HepG2 (cell line): ENCODE results near the gene PPP1R14D. TPM values are rescaled to one million over a fixed set of nuclear protein-coding genes. Genes with fewer than 3 reads are reported as not detected.

Source experiments
- ATAC-seq: fragments of 200-7000 bp; cut with Tn5 transposase; 3 replicates; pipeline ENCODE4 v1.9.1; 2020; ENCODE audit warnings: mild to moderate bottlenecking, moderate library complexity
- BruUV-seq: library from RNA; stranded (reverse); fragments of 400-500 nt; replicated peaks from 2 replicates; lab custom pipeline; 2021; lab: Mats Ljungman, UMichigan
- CTCF ChIA-PET: fragments of 300-600 bp; formaldehyde crosslinking; extraction: SDS; loops from one replicate; lab custom pipeline; 2021; ENCODE audit warnings: low total read pairs, inconsistent platforms, low intra/inter-chr PET ratio; lab: Yijun Ruan, JAX
- POLR2A ChIA-PET: fragments of 350-600 bp; sonication (Branson Sonifier 250); formaldehyde crosslinking; loops from one replicate; lab custom pipeline; 2020; ENCODE audit warnings: antibody characterized with exemption, inconsistent platforms; lab: Yijun Ruan, JAX
- DNase-seq: peaks from one replicate; pipeline ENCODE4 v3.0.0-alpha.2; 2015; ENCODE audit warnings: low spot score
- FAIRE-seq: peaks from 3 replicates; lab custom pipeline; 2011; peaks lifted over from hg19 to GRCh38; lab: Jason Lieb, UNC
- H2AFZ ChIP-seq: one replicate; pipeline ENCODE4 v1.6.1; 2011; ENCODE audit warnings: low read length, inconsistent platforms
- H3K27ac ChIP-seq: fragments of 300-600 bp; 3 replicates; pipeline ENCODE4 v1.8.0; 2011; ENCODE audit warnings: mixed run types, mild to moderate bottlenecking, mixed read lengths, low read length, inconsistent platforms; ENCODE audit not compliant: insufficient read depth; ENCODE audit errors: extremely low read length
- H3K27me3 ChIP-seq, 2 experiments: fragments of 200-600 bp in 1 of 2; 2 replicates in 1 of 2; 3 replicates in 1 of 2; pipeline versions ENCODE4 v1.6.0 to v1.8.0; 2011; ENCODE audit warnings: low read length in 2 of 2, mild to moderate bottlenecking in 2 of 2, moderate library complexity in 2 of 2, inconsistent platforms in 1 of 2; ENCODE audit not compliant: insufficient read depth in 2 of 2, control insufficient read depth in 1 of 2
- H3K36me3 ChIP-seq, 2 experiments: fragments of 200-600 bp in 1 of 2; replicated peaks in 1 of 2; 2 replicates in 1 of 2; 3 replicates in 1 of 2; pipeline versions ENCODE4 v1.5.1 to v1.8.0; 2011; ENCODE audit warnings: low read length in 2 of 2, inconsistent platforms in 1 of 2; ENCODE audit not compliant: insufficient read depth in 2 of 2, control insufficient read depth in 1 of 2
- H3K4me1 ChIP-seq: 2 replicates; pipeline ENCODE4 v1.5.1; 2012; ENCODE audit warnings: low read length, inconsistent platforms; ENCODE audit not compliant: insufficient read depth
- H3K4me2 ChIP-seq: 2 replicates; pipeline ENCODE4 v1.6.0; 2011; ENCODE audit warnings: low read depth, low read length, inconsistent platforms
- H3K4me3 ChIP-seq, 3 experiments: fragments of 200-600 bp in 1 of 3; sonication (generic), shearing (Covaris generic) in 1 of 3; replicated peaks in 1 of 3; 2 replicates each; pipeline ENCODE4 v1.5.1; 2011 to 2016; ENCODE audit warnings: low read length in 3 of 3, inconsistent platforms in 2 of 3, low read depth in 2 of 3, mild to moderate bottlenecking in 2 of 3, control low read depth in 1 of 3, mixed read lengths in 1 of 3; ENCODE audit not compliant: insufficient read depth in 1 of 3
- H3K79me2 ChIP-seq: one replicate; pipeline ENCODE4 v1.6.1; 2011; ENCODE audit warnings: low read length, inconsistent platforms; ENCODE audit not compliant: insufficient read depth
- H3K9ac ChIP-seq: 2 replicates; pipeline ENCODE4 v1.6.0; 2011; ENCODE audit warnings: mild to moderate bottlenecking, low read depth, low read length, inconsistent platforms; ENCODE audit not compliant: insufficient read depth
- H3K9me3 ChIP-seq: 2 replicates; pipeline ENCODE4 v1.5.1; 2012; ENCODE audit warnings: mild to moderate bottlenecking, low read length
- H4K20me1 ChIP-seq: 2 replicates; pipeline ENCODE4 v1.6.0; 2011; ENCODE audit warnings: inconsistent platforms, mild to moderate bottlenecking, low read length, moderate library complexity; ENCODE audit not compliant: insufficient read depth
- BCL3 ChIP-seq: sonication (generic); formaldehyde crosslinking; IDR thresholded peaks from 2 replicates; pipeline ENCODE4 v1.5.1; 2020; ENCODE audit warnings: mild to moderate bottlenecking, missing genetic modification reagents, moderate library complexity
- CENPX ChIP-seq: sonication (generic); formaldehyde crosslinking; IDR thresholded peaks from 2 replicates; pipeline ENCODE4 v1.9.0; 2021; ENCODE audit warnings: mild to moderate bottlenecking, missing genetic modification reagents, moderate library complexity
- CHD4 ChIP-seq: fragments of 200-600 bp; sonication (generic); IDR thresholded peaks from 2 replicates; pipeline ENCODE4 v1.7.0; 2017; ENCODE audit warnings: mild to moderate bottlenecking, low read length, borderline replicate concordance
- CREB1 ChIP-seq, 2 experiments: fragments of 450-650 bp in 1 of 2; IDR thresholded peaks; 2 replicates each; pipeline ENCODE4 v1.6.1; 2016 to 2017; ENCODE audit warnings: control low read depth in 1 of 2, mild to moderate bottlenecking in 1 of 2, missing compliant biosample characterization in 1 of 2, missing genetic modification characterization in 1 of 2
- FOXK1 ChIP-seq: sonication (generic); formaldehyde crosslinking; IDR thresholded peaks from 2 replicates; pipeline ENCODE4 v1.4.0; 2020; ENCODE audit warnings: low read depth, missing genetic modification reagents, borderline replicate concordance
- PAWR ChIP-seq: sonication (generic); formaldehyde crosslinking; IDR thresholded peaks from 2 replicates; pipeline ENCODE4 v1.4.0; 2020; ENCODE audit warnings: missing genetic modification reagents, mild to moderate bottlenecking, borderline replicate concordance
- STAT6 ChIP-seq: sonication (generic); formaldehyde crosslinking; IDR thresholded peaks from 2 replicates; pipeline ENCODE4 v1.4.0; 2020; ENCODE audit warnings: missing genetic modification reagents, mild to moderate bottlenecking, borderline replicate concordance
- TBX3 ChIP-seq: fragments of 450-650 bp; IDR thresholded peaks from 2 replicates; pipeline ENCODE4 v1.6.1; 2017; ENCODE audit warnings: antibody characterized with exemption, mild to moderate bottlenecking, inconsistent platforms, borderline replicate concordance
- ZBTB46 ChIP-seq: sonication (generic); formaldehyde crosslinking; IDR thresholded peaks from 2 replicates; pipeline ENCODE4 v1.4.0; 2020; ENCODE audit warnings: mild to moderate bottlenecking, missing genetic modification reagents, borderline replicate concordance
- ZBTB8A ChIP-seq: sonication (generic); formaldehyde crosslinking; IDR thresholded peaks from 2 replicates; pipeline ENCODE4 v1.4.0; 2020; ENCODE audit warnings: mild to moderate bottlenecking, low read depth, missing genetic modification reagents, borderline replicate concordance
- ZFP62 ChIP-seq: sonication (generic); formaldehyde crosslinking; IDR thresholded peaks from 2 replicates; pipeline ENCODE4 v1.4.0; 2020; ENCODE audit warnings: missing genetic modification reagents
- ZNF629 ChIP-seq: sonication (generic); formaldehyde crosslinking; conservative IDR thresholded peaks from 2 replicates; pipeline ENCODE4 v1.5.0; 2020; ENCODE audit warnings: missing genetic modification reagents
- WGBS: methylation state at CpG from one replicate; pipeline ENCODE4 v1.1.6; 2017; ENCODE audit warnings: low lambda C conversion rate; 5-methylcytosine and 5-hydroxymethylcytosine counted together
- in situ Hi-C: cut with HindIII; loops from 2 replicates; pipeline ENCODE4 v1.10.0; 2017; ENCODE audit warnings: low pct_unique_long_range_greater_than_20kb; ENCODE audit not compliant: extremely low pct_ligation_motif_present
- intact Hi-C: fragments of 100-400 bp; cut with micrococcal nuclease; formaldehyde crosslinking; loops from one replicate; pipeline ENCODE4 v1.10.0; 2022; ENCODE audit not compliant: unreplicated experiment
- polyA plus RNA-seq, 8 experiments: library from polyadenylated mRNA; depleted of rRNA in 3 of 8; stranded (reverse) in 7 of 8; unstranded in 1 of 8; fragments of >200 nt; fragmentation: Illumina TruSeq in 4 of 8; extraction: Trizol in 4 of 8; gene quantifications; 2 replicates each; pipeline versions ENCODE4 v1.2.1 to v1.2.3, GENCODE V29; 2011 to 2016; ENCODE audit warnings: low read depth in 4 of 8, missing spikeins in 1 of 8, mixed read lengths in 1 of 8; ENCODE audit not compliant: insufficient read depth in 1 of 8
- total RNA-seq, 5 experiments: library from RNA; depleted of rRNA; stranded (reverse); fragments of >200 nt; fragmentation: Illumina TruSeq; extraction: Trizol; gene quantifications; 2 replicates each; pipeline ENCODE4 v1.2.3, GENCODE V29; 2016; ENCODE audit warnings: low read depth in 1 of 5
- TF ChIP-seq, protein P1 (sequence below): sonication (generic); formaldehyde crosslinking; IDR thresholded peaks from 2 replicates; pipeline ENCODE4 v1.4.0; 2020; ENCODE audit warnings: missing genetic modification reagents
- TF ChIP-seq, protein P2 (sequence below): IDR thresholded peaks from 2 replicates; pipeline ENCODE4 v1.6.1; 2016; ENCODE audit warnings: missing compliant biosample characterization, missing genetic modification reagents, borderline replicate concordance
- TF ChIP-seq, protein P3 (sequence below): sonication (generic); formaldehyde crosslinking; IDR thresholded peaks from 2 replicates; pipeline ENCODE4 v1.9.0; 2022; ENCODE audit warnings: low read depth, missing genetic modification reagents

The PPP1R14D gene
- total and polyA plus RNA-seq, 2 of the 13 experiments (the other 11 are each of a cell fraction or from before 2014, with no cell fraction given), result 0.53 to 0.55 TPM

DNA sequence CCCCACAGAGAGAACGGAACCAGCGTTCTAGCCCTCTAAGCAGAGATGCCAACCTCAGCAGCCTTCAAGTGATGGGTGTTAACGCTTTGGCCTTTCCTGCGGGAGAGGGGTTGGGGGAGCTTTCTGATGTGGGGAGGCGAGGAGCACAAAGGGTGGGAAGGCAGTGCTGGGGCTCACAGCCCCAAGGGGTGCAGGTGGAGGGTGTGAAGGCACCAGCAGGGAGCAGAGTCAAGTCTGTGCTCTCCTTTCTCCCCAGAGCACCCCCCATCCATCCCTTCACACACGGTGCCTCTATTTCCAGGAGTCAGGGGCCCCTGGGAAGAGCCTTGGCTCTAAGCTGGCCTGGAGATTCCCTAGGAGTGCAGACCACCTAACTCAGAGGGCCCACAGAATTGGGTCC, 54.6 kb downstream of the PPP1R14D start:
- Histone ChIP-seq H3K4me2 (no peak overlapping the region), H3K4me1 (no peaks in the 10 kb centered on the region), H3K79me2 (no peaks in the 10 kb centered on the region), H2AFZ (no peak overlapping the region), H3K9ac (no peak overlapping the region), H3K9me3 (no peaks in the 10 kb centered on the region), H3K27me3 (no peaks in the 10 kb centered on the region), H4K20me1 (no peaks in the 10 kb centered on the region), H3K27ac (no peak overlapping the region), H3K36me3 (peaks cover 29 to 55% of the 10 kb centered on the region in 2 experiments; a peak in 4 of 5 replicates), H3K4me3 (no peak overlapping the region)
- no peak for DNase-seq
- in situ Hi-C loops (no loop called here), intact Hi-C loops (no loop called here)
- ChIA-PET CTCF (no interaction called here), POLR2A (no interaction called here)
- no peak for ATAC-seq
- TF ChIP-seq TBX3, result no peak
- TF ChIP-seq PAWR (CRISPR knock-in tag), result no peak
- no peak for TF ChIP-seq BCL3 (CRISPR knock-in tag)
- TF ChIP-seq, protein P1, sequence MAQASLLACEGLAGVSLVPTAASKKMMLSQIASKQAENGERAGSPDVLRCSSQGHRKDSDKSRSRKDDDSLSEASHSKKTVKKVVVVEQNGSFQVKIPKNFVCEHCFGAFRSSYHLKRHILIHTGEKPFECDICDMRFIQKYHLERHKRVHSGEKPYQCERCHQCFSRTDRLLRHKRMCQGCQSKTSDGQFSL (CRISPR knock-in tag), result no peak
- TF ChIP-seq ZBTB8A (CRISPR knock-in tag), result no peak
- no peak for TF ChIP-seq ZBTB46 (CRISPR knock-in tag)
- no peak for TF ChIP-seq STAT6 (CRISPR knock-in tag)
- TF ChIP-seq CENPX (CRISPR knock-in tag), result no peak
- TF ChIP-seq FOXK1 (CRISPR knock-in tag), result no peak
- TF ChIP-seq, protein P2, sequence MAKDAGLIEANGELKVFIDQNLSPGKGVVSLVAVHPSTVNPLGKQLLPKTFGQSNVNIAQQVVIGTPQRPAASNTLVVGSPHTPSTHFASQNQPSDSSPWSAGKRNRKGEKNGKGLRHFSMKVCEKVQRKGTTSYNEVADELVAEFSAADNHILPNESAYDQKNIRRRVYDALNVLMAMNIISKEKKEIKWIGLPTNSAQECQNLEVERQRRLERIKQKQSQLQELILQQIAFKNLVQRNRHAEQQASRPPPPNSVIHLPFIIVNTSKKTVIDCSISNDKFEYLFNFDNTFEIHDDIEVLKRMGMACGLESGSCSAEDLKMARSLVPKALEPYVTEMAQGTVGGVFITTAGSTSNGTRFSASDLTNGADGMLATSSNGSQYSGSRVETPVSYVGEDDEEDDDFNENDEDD, result no peak
- TF ChIP-seq ZFP62 (CRISPR knock-in tag), result no peak
- TF ChIP-seq, protein P3, sequence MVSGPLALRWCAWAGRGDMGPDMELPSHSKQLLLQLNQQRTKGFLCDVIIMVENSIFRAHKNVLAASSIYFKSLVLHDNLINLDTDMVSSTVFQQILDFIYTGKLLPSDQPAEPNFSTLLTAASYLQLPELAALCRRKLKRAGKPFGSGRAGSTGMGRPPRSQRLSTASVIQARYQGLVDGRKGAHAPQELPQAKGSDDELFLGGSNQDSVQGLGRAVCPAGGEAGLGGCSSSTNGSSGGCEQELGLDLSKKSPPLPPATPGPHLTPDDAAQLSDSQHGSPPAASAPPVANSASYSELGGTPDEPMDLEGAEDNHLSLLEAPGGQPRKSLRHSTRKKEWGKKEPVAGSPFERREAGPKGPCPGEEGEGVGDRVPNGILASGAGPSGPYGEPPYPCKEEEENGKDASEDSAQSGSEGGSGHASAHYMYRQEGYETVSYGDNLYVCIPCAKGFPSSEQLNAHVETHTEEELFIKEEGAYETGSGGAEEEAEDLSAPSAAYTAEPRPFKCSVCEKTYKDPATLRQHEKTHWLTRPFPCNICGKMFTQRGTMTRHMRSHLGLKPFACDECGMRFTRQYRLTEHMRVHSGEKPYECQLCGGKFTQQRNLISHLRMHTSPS, result no peak
- TF ChIP-seq ZNF629 (CRISPR knock-in tag), result no peak
- no peak for TF ChIP-seq CHD4
- no peak for TF ChIP-seq CREB1 (IDR thresholded peaks at IDR 0.05)
- TF ChIP-seq CREB1 (CRISPR knock-in tag; IDR thresholded peaks at IDR 0.05), result no peak
- 100% methylated on average over 5 of the region's 6 CpGs for WGBS
- FAIRE-seq, result no peak
- no TSS peak for BruUV-seq
